ENCODE data around the gene HSPG2.

DNA sequence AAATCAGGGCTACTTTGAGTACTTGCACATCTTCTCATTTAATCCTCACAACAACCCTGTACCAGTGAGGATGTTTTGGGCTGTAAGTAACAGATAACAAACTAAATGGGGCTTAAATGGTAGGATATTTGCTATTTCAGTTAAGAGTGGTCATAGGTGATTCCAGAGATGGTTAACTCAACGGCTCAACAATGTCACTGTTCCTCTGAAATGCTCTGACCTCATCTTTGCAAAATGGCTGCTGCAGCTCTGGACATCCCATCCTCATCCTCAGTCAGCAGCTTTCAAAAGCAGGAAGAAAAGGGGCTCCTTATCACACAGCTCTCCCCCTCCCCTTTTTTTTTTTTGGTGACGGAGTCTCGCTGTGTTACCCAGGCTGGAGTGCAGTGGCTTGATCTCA lies 123.6 kb downstream of the HSPG2 start:
- TF ChIP-seq POLR2AphosphoS5 (IDR thresholded peaks at IDR 0.05; ENCODE audit: low read depth, low read length) = no peak
- TF ChIP-seq, protein P1, sequence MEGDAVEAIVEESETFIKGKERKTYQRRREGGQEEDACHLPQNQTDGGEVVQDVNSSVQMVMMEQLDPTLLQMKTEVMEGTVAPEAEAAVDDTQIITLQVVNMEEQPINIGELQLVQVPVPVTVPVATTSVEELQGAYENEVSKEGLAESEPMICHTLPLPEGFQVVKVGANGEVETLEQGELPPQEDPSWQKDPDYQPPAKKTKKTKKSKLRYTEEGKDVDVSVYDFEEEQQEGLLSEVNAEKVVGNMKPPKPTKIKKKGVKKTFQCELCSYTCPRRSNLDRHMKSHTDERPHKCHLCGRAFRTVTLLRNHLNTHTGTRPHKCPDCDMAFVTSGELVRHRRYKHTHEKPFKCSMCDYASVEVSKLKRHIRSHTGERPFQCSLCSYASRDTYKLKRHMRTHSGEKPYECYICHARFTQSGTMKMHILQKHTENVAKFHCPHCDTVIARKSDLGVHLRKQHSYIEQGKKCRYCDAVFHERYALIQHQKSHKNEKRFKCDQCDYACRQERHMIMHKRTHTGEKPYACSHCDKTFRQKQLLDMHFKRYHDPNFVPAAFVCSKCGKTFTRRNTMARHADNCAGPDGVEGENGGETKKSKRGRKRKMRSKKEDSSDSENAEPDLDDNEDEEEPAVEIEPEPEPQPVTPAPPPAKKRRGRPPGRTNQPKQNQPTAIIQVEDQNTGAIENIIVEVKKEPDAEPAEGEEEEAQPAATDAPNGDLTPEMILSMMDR (IDR thresholded peaks at IDR 0.05; ENCODE audit: control extremely low read depth in 1 of 3, insufficient read depth in 1 of 3, low read depth in 1 of 3, low read length in 3 of 3) = no peak
- no peak for TF ChIP-seq EZH2 (IDR thresholded peaks at IDR 0.05; ENCODE audit: low read depth, low read length, severe bottlenecking)
- no peak for TF ChIP-seq CREB1 (IDR thresholded peaks at IDR 0.05)
- no peak for TF ChIP-seq JUN (IDR thresholded peaks at IDR 0.05; ENCODE audit: low read depth, low read length)
- TF ChIP-seq, protein P2, sequence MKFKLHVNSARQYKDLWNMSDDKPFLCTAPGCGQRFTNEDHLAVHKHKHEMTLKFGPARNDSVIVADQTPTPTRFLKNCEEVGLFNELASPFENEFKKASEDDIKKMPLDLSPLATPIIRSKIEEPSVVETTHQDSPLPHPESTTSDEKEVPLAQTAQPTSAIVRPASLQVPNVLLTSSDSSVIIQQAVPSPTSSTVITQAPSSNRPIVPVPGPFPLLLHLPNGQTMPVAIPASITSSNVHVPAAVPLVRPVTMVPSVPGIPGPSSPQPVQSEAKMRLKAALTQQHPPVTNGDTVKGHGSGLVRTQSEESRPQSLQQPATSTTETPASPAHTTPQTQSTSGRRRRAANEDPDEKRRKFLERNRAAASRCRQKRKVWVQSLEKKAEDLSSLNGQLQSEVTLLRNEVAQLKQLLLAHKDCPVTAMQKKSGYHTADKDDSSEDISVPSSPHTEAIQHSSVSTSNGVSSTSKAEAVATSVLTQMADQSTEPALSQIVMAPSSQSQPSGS (IDR thresholded peaks at IDR 0.05; ENCODE audit: low read length) = no peak
- TF ChIP-seq CHD1 (IDR thresholded peaks at IDR 0.05; ENCODE audit: low read depth, low read length) = no peak
- TF ChIP-seq, protein P3, sequence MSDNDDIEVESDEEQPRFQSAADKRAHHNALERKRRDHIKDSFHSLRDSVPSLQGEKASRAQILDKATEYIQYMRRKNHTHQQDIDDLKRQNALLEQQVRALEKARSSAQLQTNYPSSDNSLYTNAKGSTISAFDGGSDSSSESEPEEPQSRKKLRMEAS (IDR thresholded peaks at IDR 0.05) = no peak
- TF ChIP-seq JUND (IDR thresholded peaks at IDR 0.05; ENCODE audit: low read length) = no peak
- no peak for TF ChIP-seq GTF2F1 (IDR thresholded peaks at IDR 0.05; ENCODE audit: borderline replicate concordance, low read depth, low read length)
- TF ChIP-seq KDM5A (IDR thresholded peaks at IDR 0.05; ENCODE audit: low read length) = no peak
- no peak for TF ChIP-seq POU5F1 (IDR thresholded peaks at IDR 0.05; ENCODE audit: low read depth, low read length)
